Measurements from ENCODE around the gene CNTN5.

Gene CNTN5

DNA sequence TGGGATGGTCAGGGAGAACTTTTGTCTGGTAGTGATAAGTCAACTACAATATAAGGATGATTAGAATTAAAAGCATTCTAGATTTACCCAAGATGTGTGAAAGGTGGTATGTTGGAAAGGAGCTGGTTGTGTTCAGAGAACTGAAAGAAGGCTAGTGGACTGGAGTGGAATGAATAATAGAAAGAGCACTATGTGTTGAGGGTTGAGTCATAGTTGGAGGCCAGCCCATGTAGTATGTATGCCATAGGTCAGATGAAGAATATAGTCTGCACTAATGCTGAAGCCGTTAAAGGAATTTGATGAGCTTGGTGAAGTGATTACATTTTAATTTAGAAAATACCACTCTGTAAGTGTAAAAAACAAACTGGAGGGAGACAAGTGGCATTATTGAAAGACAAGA lies 514.1 kb downstream of the CNTN5 start:
- DNase-seq, result no peak

DNA sequence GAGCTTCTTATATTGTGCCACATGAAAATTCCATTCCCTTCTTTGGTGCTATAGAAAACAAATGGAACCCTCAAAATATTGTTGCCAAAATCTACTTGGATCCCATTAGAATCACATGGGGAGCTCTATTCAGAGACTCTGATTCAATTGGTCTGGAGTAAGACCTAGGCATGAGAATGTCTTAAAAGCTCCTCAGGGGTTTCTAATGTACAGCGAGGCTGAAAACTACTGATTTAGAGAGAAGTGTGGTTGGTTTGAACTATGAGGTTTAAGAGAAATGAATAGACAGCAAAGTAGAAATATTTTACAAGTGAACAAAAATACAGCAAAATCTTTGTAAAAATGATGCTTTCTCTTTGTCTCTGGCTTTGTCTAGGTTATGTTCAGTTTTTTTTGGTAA lies 514.7 kb downstream of the CNTN5 start:
- no peak for DNase-seq

DNA sequence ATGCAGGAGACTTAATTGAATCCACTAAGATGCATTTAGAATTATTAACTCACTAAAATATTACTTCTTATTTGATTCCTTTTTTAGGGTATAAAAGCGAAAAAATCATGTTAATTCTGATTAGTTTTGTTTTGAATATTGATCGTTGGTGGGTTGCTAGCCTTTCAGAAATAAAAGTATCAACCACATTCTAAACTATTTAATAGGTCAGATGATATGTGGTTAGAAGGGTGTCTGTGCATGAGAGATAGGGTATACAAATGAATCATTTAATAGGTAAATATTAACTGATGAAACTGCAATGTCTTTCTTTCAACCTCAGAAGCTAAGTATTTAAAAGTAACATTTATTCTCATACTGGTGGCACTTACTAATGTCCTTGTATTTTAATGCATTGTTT lies 515.1 kb downstream of the CNTN5 start:
- DNase-seq, result no peak

DNA sequence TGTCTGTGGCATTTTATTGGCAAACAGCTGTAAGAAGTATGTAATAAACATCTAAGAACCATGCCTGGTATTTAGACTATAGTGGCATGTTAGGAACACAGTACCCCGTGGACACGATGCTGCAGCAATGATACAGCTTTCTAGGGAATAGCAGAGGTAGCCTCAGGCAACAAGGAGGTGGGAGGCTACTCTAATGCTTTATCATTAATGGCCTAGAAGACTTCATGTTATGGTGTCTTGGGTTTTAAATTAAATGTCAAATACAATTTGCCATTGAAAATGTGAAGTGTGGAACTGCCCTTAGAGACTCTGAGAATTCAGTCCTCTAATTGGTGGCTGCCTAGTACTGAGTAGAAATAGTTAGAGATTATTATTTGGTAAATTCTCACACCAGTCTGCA lies 516.9 kb downstream of the CNTN5 start:
- DNase-seq, result no peak

DNA sequence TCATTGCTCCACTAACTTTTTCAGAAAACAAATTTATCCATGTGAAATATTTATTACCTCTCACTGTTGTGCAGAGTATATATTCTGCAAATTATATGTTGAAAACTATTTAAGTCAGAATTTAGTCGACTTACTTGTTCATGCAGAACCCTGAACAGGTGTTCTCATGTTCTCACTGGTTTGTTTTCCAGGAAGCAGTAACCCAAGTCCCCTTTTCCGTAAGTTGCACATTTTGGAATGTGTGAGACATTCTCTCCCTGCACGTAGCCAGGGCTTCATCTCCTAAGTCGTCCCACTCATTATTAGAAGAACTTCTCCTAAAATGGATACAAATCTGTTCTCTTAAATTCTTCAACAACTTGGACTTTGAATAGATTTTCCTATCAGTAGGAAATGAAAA lies 524.9 kb downstream of the CNTN5 start:
- no peak for DNase-seq

DNA sequence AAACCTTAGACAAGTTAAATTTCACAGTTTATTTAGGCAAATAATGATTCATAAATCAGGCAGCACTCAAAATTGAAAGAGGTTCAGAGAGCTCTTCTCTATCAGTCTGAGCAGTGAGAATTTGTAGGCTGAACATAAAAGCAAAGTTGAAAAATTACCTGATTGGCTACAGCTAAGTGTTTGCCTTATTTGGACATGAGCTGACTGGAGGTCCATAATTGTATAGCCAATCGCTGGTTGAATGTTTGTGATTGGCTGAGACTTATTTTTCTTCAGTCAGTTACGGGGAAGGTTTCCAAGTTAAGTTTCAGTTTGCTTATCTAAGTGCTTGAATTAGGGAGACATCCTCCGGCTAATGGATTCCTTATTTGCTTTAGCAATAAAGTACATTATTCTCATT lies 527.5 kb downstream of the CNTN5 start:
- DNase-seq, result no peak

DNA sequence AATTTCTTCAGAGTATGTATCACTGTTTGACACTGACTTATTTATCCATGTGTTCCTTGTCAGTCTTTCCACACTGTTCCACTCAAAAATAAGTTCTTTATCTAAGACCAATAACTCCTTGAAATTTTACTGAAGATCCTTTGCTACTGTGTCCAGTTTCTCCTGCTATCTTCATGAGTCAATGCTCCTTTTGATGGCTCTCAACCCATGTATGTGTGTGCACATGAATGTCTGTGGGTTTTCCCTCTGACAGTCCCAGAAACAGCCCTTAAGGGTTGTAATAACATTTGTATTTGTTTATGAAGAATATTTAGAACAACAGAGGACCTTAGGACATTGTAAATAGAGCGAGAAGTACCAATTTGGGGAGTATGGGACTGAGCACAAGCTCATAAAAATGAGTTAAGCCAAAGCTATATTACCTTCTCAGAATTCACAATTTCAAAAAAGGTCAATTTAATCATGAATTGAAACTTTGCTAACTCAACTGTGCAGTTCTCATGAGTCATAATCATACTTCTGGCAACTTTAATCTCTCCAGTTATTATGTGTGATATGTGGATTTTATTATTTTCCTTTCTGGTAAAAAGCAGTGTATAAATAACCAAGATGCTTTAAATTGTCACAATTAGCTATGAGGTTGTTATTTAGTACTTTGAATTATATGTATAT lies 533.6 kb downstream of the CNTN5 start:
- no peak for DNase-seq

DNA sequence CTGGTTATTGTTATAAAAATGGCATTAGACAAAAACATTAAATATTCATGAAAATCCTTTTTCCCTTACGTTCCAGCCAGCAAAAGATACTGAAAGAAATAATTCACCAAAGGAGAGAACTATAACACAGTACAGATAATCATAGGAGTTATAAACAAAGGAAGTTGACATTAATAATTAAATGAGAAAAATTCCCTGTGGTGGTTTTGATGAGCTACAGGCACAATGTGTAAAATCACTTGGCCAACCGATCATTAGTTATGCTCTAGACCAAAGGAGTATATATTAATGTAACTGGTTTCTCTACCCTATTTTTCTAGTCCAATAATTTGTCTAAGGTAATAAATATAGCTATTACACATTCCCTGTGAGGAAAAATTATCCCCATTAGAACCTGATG lies 534.7 kb downstream of the CNTN5 start:
- no peak for DNase-seq

DNA sequence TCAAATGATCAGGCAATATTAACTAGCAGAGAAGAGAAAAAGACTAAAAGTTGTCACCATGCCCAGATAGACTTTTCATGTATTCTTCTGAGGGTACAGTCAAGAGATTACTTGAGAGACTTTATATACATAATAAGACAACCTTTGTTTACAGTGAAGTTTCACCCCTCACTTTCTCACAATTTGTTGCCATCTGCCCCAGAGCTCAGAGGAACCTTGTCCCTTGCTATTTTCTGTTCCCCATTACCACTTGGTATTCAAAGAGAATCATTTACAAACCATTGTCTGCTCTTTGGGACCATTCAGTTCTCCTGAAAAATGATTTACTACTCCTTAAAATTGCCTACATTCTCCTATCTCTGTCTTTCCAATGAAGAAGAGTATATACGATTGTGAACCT lies 544.6 kb downstream of the CNTN5 start:
- no peak for DNase-seq

DNA sequence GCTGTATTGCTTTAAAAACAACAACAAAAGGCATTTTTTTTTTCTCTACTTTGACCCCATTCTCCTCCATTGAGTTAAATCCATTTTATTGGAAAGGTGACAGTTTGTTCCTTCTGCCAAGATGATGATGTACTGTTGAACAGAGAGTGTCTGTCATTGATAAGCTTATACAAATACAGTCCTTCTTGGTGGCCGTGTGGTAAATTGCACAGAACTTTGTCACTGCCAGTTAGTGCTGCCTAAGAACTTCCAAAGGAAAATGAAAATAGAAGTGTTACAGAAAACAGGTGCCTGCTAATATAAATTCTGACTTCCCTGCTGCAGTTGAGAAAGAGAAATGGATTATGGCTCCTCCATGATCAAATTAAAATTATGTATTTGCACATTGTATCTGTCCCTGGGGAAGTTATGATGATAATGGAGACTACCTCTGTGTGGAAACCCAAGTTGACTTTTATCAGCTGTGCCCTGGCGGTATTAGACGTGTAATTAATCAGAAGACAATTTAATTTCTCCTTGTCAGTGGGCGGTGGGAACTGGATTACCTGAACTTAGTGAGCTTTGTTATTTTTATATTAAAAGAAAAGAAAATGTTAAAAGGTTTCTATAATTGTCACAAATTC lies 546.7 kb downstream of the CNTN5 start:
- DNase-seq, result no peak

DNA sequence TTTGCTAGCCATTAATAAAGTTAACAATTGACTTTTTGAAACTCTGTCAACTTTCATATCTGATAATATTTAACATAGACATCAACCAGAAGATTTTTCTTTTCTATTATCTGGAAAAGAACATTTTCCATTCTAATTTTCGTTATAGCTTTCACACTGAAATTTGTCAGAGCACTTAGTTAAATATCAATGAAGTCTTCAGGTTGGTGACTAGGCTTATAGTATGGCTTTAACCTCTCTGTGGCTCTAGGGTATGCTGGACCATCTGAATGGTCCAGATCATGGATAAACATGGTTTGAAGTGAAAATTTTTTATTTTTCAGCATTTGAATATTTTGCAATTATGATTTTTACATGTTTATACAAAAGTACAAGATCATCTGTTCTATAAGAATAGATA lies 548.1 kb downstream of the CNTN5 start:
- DNase-seq, result no peak

DNA sequence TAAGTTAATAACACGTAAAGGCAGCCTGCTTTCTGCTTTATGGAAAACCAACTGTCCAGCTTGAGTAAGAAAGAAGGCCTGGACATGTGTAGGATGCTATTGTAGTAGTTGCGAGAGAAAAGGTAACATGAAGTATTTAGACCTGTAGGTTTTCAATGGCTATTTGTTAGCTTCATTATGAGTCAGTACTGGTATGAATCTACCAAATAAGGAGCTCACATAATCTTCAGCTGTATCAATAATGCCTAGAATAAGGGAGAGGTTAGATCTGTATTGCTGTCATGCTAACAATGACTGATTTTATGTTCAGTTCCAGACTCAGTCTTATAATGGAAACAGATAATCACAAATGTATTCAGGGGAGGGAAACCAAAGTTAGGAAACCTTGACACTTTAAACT lies 550.3 kb downstream of the CNTN5 start:
- DNase-seq, result no peak

DNA sequence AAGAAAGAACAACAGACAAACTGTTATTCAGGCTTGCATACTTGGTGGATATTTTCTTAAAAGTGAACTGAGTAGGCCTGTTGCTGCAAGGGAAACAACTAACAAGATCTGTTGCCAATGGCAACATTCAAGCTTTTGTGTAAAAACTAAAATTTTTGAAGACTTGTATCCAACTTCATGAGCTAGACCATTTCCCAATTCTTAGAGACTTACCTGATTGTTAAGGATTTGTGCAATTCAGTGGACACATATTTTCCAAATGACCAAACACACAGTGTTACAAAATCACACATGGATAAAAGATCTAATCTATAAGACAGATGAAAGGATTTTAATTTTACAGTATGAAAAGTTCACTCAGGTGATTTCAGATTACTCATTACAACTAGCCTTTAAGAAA lies 564.1 kb downstream of the CNTN5 start:
- DNase-seq, result no peak

DNA sequence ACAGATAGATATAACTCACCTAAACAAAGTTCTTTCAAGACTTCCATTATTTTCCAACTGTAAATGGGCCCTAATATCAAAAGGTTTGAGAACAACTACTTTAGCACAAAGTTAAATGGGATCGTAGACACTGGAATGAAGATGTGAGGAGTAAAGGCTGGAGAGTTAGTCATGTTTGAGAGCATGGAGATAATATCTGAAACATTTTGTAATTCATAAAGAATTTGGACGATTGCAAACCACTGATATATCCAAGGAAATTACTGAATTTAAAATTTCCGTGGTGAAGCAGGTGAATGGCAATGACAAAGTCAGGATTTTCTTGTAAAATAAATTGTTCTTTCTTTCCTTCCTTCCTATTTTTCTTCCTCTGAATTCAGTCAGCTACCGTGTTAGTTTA lies 564.9 kb downstream of the CNTN5 start:
- no peak for DNase-seq

DNA sequence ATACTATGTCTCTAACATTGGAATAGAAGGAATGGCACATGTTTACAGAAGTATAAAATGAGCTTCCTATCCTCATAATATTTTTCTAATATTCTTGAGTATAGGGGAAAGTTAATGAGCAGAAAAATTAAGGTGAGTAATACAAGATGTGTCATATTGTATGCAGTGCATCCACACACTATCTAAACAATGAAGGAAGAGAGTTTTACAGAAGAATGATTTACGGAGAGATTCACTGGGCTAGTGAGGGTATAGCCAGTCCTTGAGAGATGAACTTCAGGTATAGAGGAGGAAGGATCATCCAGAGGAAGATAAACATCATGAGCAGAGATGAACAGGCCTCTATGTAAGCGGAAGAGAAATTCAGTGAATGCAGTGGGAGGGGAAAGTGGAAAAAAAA lies 569.0 kb downstream of the CNTN5 start:
- no peak for DNase-seq

DNA sequence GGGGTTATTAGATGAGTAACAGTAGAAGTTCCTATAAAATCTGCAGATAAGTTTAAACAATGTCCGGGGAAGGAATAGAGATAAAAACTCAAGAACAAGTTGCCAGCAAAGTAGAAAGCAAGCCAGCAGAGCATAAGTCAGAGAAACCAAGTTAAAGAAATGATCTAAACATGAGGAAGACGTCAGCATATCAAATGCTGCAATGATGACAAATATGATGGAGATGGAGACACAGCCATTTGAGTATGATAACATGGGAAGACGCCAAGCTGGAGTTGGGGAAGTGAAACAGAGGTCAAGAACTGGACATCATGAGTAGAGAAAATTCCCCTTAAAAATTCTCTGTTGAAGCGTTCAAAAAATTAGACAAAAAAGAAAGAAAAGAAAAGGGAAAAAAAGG lies 571.5 kb downstream of the CNTN5 start:
- DNase-seq, result no peak

DNA sequence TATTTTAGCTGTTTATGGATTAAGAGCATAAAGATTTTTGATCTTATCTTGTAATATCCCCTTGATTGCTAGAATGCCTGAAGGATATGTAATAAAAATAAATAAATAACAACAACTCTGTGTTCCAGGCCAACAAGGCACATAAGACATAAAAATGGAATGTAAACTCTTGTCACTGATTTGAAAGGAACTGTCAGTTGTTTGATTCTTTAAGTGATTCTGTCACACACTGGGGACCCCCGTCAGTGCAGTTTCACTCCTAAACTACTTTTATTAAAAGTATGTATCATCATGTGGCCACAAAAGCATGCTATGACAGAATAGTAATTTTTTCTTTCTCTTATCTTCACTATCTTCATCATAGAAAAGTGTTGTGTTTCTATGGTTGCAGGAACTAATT lies 572.4 kb downstream of the CNTN5 start:
- no peak for DNase-seq

DNA sequence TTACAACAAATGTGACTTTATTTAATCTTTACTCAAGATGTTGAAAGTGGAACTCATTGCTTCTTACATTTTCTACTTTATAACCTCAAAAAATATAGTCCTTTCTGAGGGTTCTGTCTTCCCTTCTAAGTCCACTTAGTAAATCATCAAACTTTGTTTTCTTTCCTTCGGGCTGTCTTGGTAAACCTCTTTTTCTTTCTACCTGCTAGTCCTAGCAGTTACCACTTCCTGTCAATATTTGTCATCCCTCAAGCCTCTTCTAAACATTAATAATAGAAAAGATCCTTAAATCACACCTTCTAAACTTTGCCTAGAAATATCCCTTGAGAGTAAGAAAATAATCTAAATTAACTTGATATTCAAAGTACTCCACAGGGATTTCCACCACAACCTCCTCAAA lies 580.4 kb downstream of the CNTN5 start:
- DNase-seq, result no peak

DNA sequence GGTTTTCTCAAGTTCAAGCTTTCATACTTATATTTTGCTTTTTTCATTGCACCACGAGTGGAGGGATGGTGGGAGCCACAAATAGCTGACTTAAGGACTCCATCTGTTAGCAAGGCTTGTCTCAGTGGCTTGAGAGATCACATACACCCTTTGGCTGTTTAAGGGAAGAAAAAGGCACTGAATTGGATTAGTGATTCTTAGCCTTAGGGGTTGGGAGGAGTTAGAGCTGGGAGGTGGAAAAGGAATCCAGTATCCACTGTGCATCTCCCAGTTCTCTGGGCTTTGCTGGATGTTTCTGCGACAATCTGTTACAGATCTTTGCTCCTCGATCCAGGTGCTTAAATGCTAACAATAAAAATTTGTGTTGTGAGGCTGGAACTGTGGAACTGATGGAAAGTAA lies 593.6 kb downstream of the CNTN5 start:
- DNase-seq, result no peak

DNA sequence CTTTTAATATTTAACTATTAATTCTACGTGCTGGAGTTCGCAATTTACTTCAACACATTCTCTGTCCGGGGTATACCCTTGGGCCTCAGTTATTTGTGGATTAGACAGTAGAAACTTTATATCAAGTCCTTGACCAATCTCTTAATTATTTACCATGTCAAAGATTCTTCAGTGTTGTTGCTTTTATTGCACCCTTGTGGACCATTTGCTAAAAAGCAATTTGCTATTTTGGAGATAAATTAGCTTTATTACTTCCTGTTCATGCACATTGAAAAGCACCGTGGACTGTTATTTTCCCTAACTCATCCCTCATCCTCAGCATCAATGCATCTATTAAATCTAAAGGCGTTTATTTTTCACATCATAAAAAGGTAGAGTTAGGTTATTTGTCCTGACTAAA lies 609.9 kb downstream of the CNTN5 start:
- no peak for DNase-seq

DNA sequence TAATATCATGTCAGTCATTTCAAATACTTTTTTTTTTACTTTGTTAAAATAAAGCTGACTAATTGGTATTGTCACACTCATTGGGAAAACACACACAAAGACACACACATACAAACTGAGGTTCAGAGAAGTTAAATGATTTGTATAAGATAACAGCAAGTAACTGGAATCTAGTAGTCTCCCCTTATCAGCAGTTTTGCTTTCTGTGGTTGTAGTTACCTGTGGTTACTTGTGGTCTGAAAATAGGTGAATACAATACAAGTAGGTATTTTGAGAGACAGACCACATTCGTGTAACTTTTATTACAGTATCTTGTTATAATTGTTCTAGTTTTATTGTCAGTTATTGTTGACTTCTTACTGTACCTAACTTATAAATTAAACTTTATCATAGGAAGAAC lies 610.9 kb downstream of the CNTN5 start:
- no peak for DNase-seq

DNA sequence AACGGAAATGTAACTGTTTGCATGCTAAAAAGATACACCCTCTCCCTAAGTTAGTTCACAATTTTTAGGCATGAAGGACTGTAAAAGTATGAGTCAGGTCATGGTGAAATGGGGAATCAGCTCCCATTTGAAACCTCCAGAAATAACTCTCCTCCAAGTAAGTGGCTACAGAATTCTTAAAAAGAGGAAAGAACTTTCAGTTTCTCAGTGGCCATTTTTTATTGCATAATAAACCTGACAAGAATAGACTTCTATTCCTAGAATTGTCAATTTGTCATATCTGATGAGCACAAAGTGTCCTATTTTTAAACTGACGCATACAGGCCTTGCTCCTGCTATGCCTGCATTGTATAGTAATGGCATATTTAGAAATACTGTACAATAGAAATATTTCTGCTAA lies 612.2 kb downstream of the CNTN5 start:
- no peak for DNase-seq

DNA sequence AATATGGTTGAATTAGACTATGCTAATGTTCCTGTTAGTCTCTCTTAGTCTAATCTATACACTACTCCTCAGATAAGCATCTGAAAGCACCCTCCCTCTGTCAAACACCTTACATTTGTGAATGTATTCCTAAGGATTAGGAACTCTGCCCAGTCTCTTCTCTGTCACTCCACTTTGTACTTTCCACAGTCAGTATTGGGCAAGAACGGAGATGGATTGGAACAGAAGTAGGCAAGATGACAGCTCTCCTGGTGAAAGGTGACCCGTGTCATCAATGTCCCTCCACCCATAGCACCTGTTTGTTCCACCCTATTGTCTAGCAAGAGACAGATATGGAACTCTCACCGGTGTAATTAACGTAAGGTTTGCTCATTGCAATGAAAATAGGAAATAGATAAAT lies 613.8 kb downstream of the CNTN5 start:
- DNase-seq, result no peak

DNA sequence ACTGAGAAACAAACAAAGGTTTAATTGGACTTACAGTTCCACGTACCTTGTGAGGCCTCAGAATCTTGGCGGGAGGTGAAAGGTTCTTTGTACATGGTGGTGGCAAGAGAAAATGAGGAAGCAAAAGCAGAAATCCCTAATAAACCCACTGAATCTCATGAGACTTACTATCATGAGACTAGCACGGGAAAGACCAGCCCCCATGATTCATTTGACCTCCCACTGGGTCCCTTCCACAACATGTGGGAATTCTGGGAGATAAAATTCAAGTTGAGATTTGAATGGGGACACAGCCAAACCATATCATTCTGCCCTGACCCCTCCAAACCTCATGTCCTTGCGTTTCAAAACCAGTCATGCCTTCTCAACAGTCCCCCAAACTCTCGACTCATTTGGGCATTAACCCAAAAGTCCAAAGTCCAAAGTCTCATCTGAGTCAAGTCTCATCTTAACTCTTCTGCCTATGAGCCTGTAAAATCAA lies 617.4 kb downstream of the CNTN5 start:
- no peak for DNase-seq

DNA sequence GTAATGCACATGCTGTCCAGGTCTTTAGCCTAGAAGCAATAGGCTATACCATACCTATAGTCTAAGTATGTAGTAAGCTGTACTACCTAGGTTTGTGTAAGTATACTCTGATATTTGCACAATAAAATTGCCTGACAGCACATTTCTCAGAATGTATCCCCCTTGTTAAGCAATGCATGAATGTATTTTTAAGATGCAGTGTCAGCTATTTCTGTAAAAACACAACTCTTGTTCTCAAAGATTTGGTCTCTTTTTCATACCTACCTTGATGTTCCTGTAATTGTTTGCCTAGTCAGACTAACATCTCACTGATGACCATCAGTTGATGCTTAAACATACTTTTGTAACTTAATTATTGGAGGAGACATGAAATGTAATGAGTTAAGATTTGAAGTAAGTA lies 619.9 kb downstream of the CNTN5 start:
- no peak for DNase-seq

All from NCI-H2227 treated with DMSO at 0.1 percent for 48 hours (cell line).